Left hindlimb (tissue), 1 donor: ENCODE results near the gene NSDHL.

Experiments used
- DNase-seq: peaks from one replicate; pipeline ENCODE4 v3.0.0-alpha.2; 2018

NSDHL gene

GRCh38 chrX:152915541-152916241 is 84.8 kb downstream of the NSDHL start:
- DNase-seq = peak; percentile 47

GRCh38 chrX:152917656-152918579 is 87.1 kb downstream of the NSDHL start:
- DNase-seq = no peak

GRCh38 chrX:152918707-152919106 is 87.8 kb downstream of the NSDHL start:
- DNase-seq = no peak
